HCT116 (cell line): Measurements from ENCODE around the gene FARP1. TPM values are rescaled to one million over a fixed set of nuclear protein-coding genes. Genes with fewer than 3 reads are reported as not detected.

Source experiments
- ATAC-seq: fragments of 200-7000 bp; cut with Tn5 transposase; 2 replicates; pipeline ENCODE4 v1.9.1; 2020; ENCODE audit warnings: mild to moderate bottlenecking, moderate library complexity
- BruUV-seq: library from RNA; stranded (reverse); fragments of 400-500 nt; replicated peaks from 2 replicates; lab custom pipeline; 2021; lab: Mats Ljungman, UMichigan
- CTCF ChIA-PET: fragments of 300-600 bp; sonication (Branson Sonifier 250); formaldehyde crosslinking; loops from one replicate; lab custom pipeline; 2021; ENCODE audit warnings: antibody characterized with exemption; lab: Charles Lee
- POLR2A ChIA-PET: fragments of 300-600, 350-600 bp; sonication (Branson Sonifier 250); formaldehyde crosslinking; loops from one replicate; lab custom pipeline; 2021; ENCODE audit warnings: antibody characterized with exemption; lab: Charles Lee
- RAD21 ChIA-PET, 2 experiments: fragments of 300-600 bp; sonication (Branson Sonifier 250); formaldehyde crosslinking; loops; one replicate each; lab custom pipeline; 2023; ENCODE audit warnings: low total read pairs in 2 of 2; ENCODE audit not compliant: uncharacterized antibody in 2 of 2, unreplicated experiment in 2 of 2, low non-redundant PET in 1 of 2; lab: Charles Lee
- DNase-seq: peaks from one replicate; pipeline ENCODE4 v3.0.0-alpha.2; 2010; ENCODE audit warnings: low read depth, low spot score
- H2AFZ ChIP-seq: fragments of 200-600 bp; shearing (Covaris generic), sonication (generic); 2 replicates; pipeline ENCODE4 v1.6.1; 2017; ENCODE audit warnings: low read depth, mixed run types, mixed read lengths, antibody characterized with exemption, low read length; ENCODE audit not compliant: poor library complexity, severe bottlenecking
- H3K27ac ChIP-seq: 2 replicates; pipeline ENCODE4 v1.5.1; 2012; ENCODE audit warnings: low read depth, low read length
- H3K27me3 ChIP-seq: fragments of 200-600 bp; sonication (generic); 2 replicates; pipeline ENCODE4 v1.6.1; 2016; ENCODE audit warnings: mixed run types, low read length, mixed read lengths; ENCODE audit not compliant: insufficient read depth
- H3K36me3 ChIP-seq, 2 experiments: fragments of 200-500 bp in 1 of 2; fragments of 200-600 bp in 1 of 2; sonication (Bioruptor generic) in 1 of 2; sonication (generic) in 1 of 2; 2 replicates each; pipeline versions ENCODE4 v1.5.1 to v1.6.1; 2014 to 2016; ENCODE audit warnings: low read length in 2 of 2, inconsistent platforms in 1 of 2, mixed read lengths in 1 of 2, mixed run types in 1 of 2; ENCODE audit not compliant: insufficient read depth in 2 of 2, control insufficient read depth in 1 of 2
- H3K4me1 ChIP-seq, 2 experiments: fragments of 200-600 bp in 1 of 2; sonication (generic) in 1 of 2; 2 replicates each; pipeline versions ENCODE4 v1.5.1 to v1.6.1; 2012 to 2017; ENCODE audit warnings: low read length in 2 of 2, inconsistent platforms in 1 of 2, mild to moderate bottlenecking in 1 of 2, mixed read lengths in 1 of 2, mixed run types in 1 of 2, moderate library complexity in 1 of 2; ENCODE audit not compliant: insufficient read depth in 2 of 2, control insufficient read depth in 1 of 2
- H3K4me2 ChIP-seq: fragments of 200-600 bp; sonication (generic); 2 replicates; pipeline ENCODE4 v1.6.1; 2017; ENCODE audit warnings: mixed run types, low read length, mixed read lengths
- H3K4me3 ChIP-seq, 2 experiments: fragments of 200-600 bp in 1 of 2; sonication (generic) in 1 of 2; replicated peaks in 1 of 2; 2 replicates each; pipeline ENCODE4 v1.5.1; 2011 to 2016; ENCODE audit warnings: low read length in 2 of 2, control low read depth in 1 of 2, low read depth in 1 of 2, mild to moderate bottlenecking in 1 of 2, mixed read lengths in 1 of 2, mixed run types in 1 of 2
- H3K79me2 ChIP-seq: fragments of 200-600 bp; sonication (generic); 2 replicates; pipeline ENCODE4 v1.6.1; 2017; ENCODE audit warnings: mild to moderate bottlenecking, mixed run types, low read length, moderate library complexity, mixed read lengths; ENCODE audit not compliant: insufficient read depth
- H3K9ac ChIP-seq: fragments of 200-600 bp; sonication (generic); 2 replicates; pipeline ENCODE4 v1.6.1; 2016; ENCODE audit warnings: low read length, mixed read lengths
- H3K9me2 ChIP-seq: fragments of 200-600 bp; sonication (generic), shearing (Covaris generic); 2 replicates; pipeline ENCODE4 v1.6.1; 2017; ENCODE audit warnings: mixed run types, mild to moderate bottlenecking, moderate library complexity; ENCODE audit not compliant: insufficient read depth
- H3K9me3 ChIP-seq, 2 experiments: fragments of 200-500 bp in 1 of 2; fragments of 200-600 bp in 1 of 2; sonication (Bioruptor generic) in 1 of 2; sonication (generic) in 1 of 2; 2 replicates each; pipeline ENCODE4 v1.6.1; 2014 to 2017; ENCODE audit warnings: low read length in 2 of 2, mixed read lengths in 2 of 2, inconsistent platforms in 1 of 2, low read depth in 1 of 2, mild to moderate bottlenecking in 1 of 2, mixed run types in 1 of 2, moderate library complexity in 1 of 2; ENCODE audit not compliant: control insufficient read depth in 1 of 2, insufficient read depth in 1 of 2
- H4K20me1 ChIP-seq: fragments of 200-600 bp; sonication (generic), shearing (Covaris generic); 2 replicates; pipeline ENCODE4 v1.6.1; 2017; ENCODE audit warnings: mixed run types, mild to moderate bottlenecking, moderate library complexity; ENCODE audit not compliant: insufficient read depth
- ATF3 ChIP-seq: IDR thresholded peaks from 2 replicates; pipeline ENCODE4 v1.6.1; 2012
- CBX3 ChIP-seq: IDR thresholded peaks from 2 replicates; pipeline ENCODE4 v1.6.1; 2012; ENCODE audit warnings: low read depth
- EGR1 ChIP-seq: IDR thresholded peaks from 2 replicates; pipeline ENCODE4 v1.6.1; 2012; ENCODE audit warnings: low read depth
- ELF1 ChIP-seq: IDR thresholded peaks from 2 replicates; pipeline ENCODE4 v1.6.1; 2012; ENCODE audit warnings: low read depth, borderline replicate concordance
- FOSL1 ChIP-seq: IDR thresholded peaks from 2 replicates; pipeline ENCODE4 v1.6.1; 2012; ENCODE audit warnings: low read depth
- JUND ChIP-seq: IDR thresholded peaks from 2 replicates; pipeline ENCODE4 v1.6.1; 2012
- POLR2AphosphoS5 ChIP-seq: IDR thresholded peaks from 2 replicates; pipeline ENCODE4 v1.6.1; 2011; ENCODE audit warnings: mild to moderate bottlenecking, low read depth, low read length, moderate library complexity
- RAD21 ChIP-seq: IDR thresholded peaks from 2 replicates; pipeline ENCODE4 v1.6.1; 2012; ENCODE audit warnings: low read depth, mild to moderate bottlenecking
- SP1 ChIP-seq: IDR thresholded peaks from 2 replicates; pipeline ENCODE4 v1.6.1; 2012; ENCODE audit warnings: low read depth
- TCF7L2 ChIP-seq: IDR thresholded peaks from 2 replicates; pipeline ENCODE4 v1.7.0; 2011; ENCODE audit warnings: borderline replicate concordance, inconsistent platforms; ENCODE audit not compliant: insufficient read depth, insufficient read length; ENCODE audit errors: extremely low read depth
- YY1 ChIP-seq: IDR thresholded peaks from 2 replicates; pipeline ENCODE4 v1.6.1; 2011; ENCODE audit warnings: low read length, low read depth, moderate library complexity, mild to moderate bottlenecking; ENCODE audit not compliant: insufficient replicate concordance; ENCODE audit errors: extremely low read depth
- ZFX ChIP-seq: fragments of 450-650 bp; IDR thresholded peaks from 2 replicates; pipeline ENCODE4 v1.6.1; 2017
- intact Hi-C: fragments of 100-400 bp; cut with micrococcal nuclease; formaldehyde crosslinking; loops from 2 replicates; pipeline ENCODE4 v1.10.0; 2022
- total RNA-seq: library from RNA; stranded (reverse); gene quantifications from one replicate; pipeline ENCODE4 v1.2.1, GENCODE V29; 2021; ENCODE audit not compliant: unreplicated experiment
- TF ChIP-seq, protein P1 (sequence below), 3 experiments: fragments of 200-600 bp in 1 of 3; sonication (generic) in 1 of 3; IDR thresholded peaks in 2 of 3; conservative IDR thresholded peaks in 1 of 3; 2 replicates each; pipeline ENCODE4 v1.5.1; 2012 to 2017; ENCODE audit warnings: low read depth in 2 of 3, low read length in 2 of 3, antibody characterized with exemption in 1 of 3, borderline replicate concordance in 1 of 3, control low read depth in 1 of 3, mild to moderate bottlenecking in 1 of 3, mixed read lengths in 1 of 3, mixed run types in 1 of 3, moderate library complexity in 1 of 3; ENCODE audit not compliant: insufficient read depth in 1 of 3
- TF ChIP-seq, protein P2 (sequence below): IDR thresholded peaks from 2 replicates; pipeline ENCODE4 v1.6.1; 2012

FARP1 gene
- total RNA-seq, 1 experiment from 2014 or later: 30.5 TPM

DNA sequence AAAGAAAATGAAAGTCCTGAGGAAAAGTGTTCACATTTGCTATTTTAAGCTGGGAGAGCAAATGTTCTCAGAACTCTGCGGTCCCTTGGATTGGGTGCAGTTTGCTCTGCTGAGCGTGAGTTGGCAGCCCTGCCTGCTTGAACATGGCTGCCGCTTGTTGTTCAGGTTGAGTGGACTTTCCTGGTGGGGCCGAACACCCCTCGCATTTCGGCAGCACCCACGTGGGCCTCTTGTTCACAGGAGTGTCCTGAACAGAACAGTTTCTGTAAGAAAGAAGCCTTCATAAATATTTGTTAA, 45.0 kb downstream of the FARP1 start:
- Histone ChIP-seq H2AFZ (no peak overlapping the region), H3K27me3 (no peaks in the 10 kb centered on the region), H3K9me3 (no peaks in the 10 kb centered on the region), H3K4me1 (no peaks in the 10 kb centered on the region; a peak in 1 of 4 replicates), H4K20me1 (no peaks in the 10 kb centered on the region), H3K4me3 (no peak overlapping the region), H3K79me2 (no peaks in the 10 kb centered on the region), H3K4me2 (no peak overlapping the region), H3K36me3 (no peaks in the 10 kb centered on the region), H3K9me2 (no peaks in the 10 kb centered on the region), H3K9ac (no peak overlapping the region), H3K27ac (no peak overlapping the region)
- CTCF ChIA-PET: no interaction called here
- ATAC-seq: no peak
- BruUV-seq: no TSS peak
- no peak for DNase-seq
- no peak for TF ChIP-seq ATF3
- TF ChIP-seq SP1: no peak
- no peak for TF ChIP-seq RAD21
- no peak for TF ChIP-seq CBX3
- TF ChIP-seq JUND: no peak
- no peak for TF ChIP-seq ELF1
- TF ChIP-seq, protein P1, sequence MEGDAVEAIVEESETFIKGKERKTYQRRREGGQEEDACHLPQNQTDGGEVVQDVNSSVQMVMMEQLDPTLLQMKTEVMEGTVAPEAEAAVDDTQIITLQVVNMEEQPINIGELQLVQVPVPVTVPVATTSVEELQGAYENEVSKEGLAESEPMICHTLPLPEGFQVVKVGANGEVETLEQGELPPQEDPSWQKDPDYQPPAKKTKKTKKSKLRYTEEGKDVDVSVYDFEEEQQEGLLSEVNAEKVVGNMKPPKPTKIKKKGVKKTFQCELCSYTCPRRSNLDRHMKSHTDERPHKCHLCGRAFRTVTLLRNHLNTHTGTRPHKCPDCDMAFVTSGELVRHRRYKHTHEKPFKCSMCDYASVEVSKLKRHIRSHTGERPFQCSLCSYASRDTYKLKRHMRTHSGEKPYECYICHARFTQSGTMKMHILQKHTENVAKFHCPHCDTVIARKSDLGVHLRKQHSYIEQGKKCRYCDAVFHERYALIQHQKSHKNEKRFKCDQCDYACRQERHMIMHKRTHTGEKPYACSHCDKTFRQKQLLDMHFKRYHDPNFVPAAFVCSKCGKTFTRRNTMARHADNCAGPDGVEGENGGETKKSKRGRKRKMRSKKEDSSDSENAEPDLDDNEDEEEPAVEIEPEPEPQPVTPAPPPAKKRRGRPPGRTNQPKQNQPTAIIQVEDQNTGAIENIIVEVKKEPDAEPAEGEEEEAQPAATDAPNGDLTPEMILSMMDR (IDR thresholded peaks at IDR 0.05 in 2 of 3, conservative IDR thresholded peaks at IDR 0.05 in 1 of 3; ENCODE audit: borderline replicate concordance in 1 of 3, insufficient read depth in 1 of 3, low read depth in 2 of 3, low read length in 2 of 3): no peak
- no peak for TF ChIP-seq FOSL1
- no peak for TF ChIP-seq EGR1
- POLR2A ChIA-PET: no interaction called here
- intact Hi-C loops: no loop called here
- RAD21 ChIA-PET: no interaction called here

DNA sequence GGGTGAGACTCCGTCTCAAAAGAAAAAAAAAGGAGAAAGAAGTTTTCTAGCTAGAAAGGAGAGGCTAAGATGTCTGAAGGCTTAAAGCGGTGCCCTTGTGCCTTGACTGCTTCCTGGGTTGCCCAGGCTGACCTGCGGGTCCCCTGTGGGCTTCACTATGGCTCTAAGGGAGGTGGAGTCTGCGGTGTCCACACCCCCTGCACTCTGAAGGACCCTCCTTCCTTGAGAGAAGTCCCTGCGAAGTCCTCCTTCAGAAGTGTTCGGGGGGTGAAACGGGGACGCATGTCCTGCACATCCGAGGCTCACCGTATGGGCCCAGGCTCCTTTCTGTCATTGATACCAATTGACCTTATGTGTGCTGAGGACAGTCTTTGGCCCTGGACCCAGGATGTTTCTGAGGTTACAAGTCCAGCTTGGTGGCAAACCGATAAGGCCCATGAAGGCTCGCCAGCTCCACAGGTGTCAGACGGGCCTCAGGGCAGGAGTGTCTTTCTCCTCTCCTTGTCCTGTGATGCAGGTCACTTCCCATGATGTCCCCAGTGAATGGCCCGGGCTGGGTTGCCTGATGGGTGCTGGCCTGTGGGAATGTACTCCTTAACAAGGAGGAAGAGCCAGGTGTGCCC, 45.8 kb downstream of the FARP1 start:
- H3K79me2 ChIP-seq: no peaks in the 10 kb centered on the region

More for the DNA sequence above, 45.8 kb downstream of the FARP1 start:
- no peak overlapping the region for H3K4me2 ChIP-seq
- no peaks in the 10 kb centered on the region for H3K9me2 ChIP-seq
- no peaks in the 10 kb centered on the region for H4K20me1 ChIP-seq
- H3K27ac ChIP-seq: no peak overlapping the region
- intact Hi-C loops: no loop called here
- ChIA-PET RAD21 (no interaction called here), POLR2A (no interaction called here), CTCF (no interaction called here)
- BruUV-seq: no TSS peak
- no peak overlapping the region for H3K9ac ChIP-seq
- no peak for DNase-seq
- no peaks in the 10 kb centered on the region; a peak in 1 of 4 replicates for H3K4me1 ChIP-seq
- no peak overlapping the region for H2AFZ ChIP-seq
- TF ChIP-seq CBX3: no peak
- no peak for TF ChIP-seq FOSL1
- TF ChIP-seq POLR2AphosphoS5: no peak
- no peak for TF ChIP-seq ZFX
- no peak for TF ChIP-seq YY1
- TF ChIP-seq, protein P2, sequence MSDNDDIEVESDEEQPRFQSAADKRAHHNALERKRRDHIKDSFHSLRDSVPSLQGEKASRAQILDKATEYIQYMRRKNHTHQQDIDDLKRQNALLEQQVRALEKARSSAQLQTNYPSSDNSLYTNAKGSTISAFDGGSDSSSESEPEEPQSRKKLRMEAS: no peak
- no peak for TF ChIP-seq TCF7L2
- TF ChIP-seq EGR1: no peak
- no peak for TF ChIP-seq ELF1
- TF ChIP-seq JUND: no peak
- H3K4me3 ChIP-seq: no peak overlapping the region
- ATAC-seq: no peak
- H3K9me3 ChIP-seq: no peaks in the 10 kb centered on the region
- H3K27me3 ChIP-seq: no peaks in the 10 kb centered on the region
- H3K36me3 ChIP-seq: no peaks in the 10 kb centered on the region
